A673 (cell line): ENCODE measurements around the gene PHB1. TPM values are rescaled to one million over a fixed set of nuclear protein-coding genes. Genes with fewer than 3 reads are reported as not detected.

ENCODE experiments used
- BruUV-seq: library from RNA; stranded (reverse); fragments of 400-500 nt; replicated peaks from 2 replicates; lab custom pipeline; 2021; lab: Mats Ljungman, UMichigan
- CTCF ChIA-PET: fragments of 300-600 bp; sonication (Branson Sonifier 250); formaldehyde crosslinking; loops from one replicate; lab custom pipeline; 2022; ENCODE audit warnings: antibody characterized with exemption; lab: Charles Lee
- POLR2A ChIA-PET: fragments of 300-600 bp; sonication (Branson Sonifier 250); formaldehyde crosslinking; loops from one replicate; lab custom pipeline; 2022; ENCODE audit warnings: antibody characterized with exemption; ENCODE audit not compliant: low non-redundant PET; lab: Charles Lee
- DNase-seq: peaks from one replicate; pipeline ENCODE4 v3.0.0-alpha.2; 2015; ENCODE audit warnings: low spot score
- H3K27ac ChIP-seq: fragments of 200-600 bp; sonication (generic); 2 replicates; pipeline ENCODE4 v1.5.1; 2016; ENCODE audit warnings: mixed run types, low read depth, mild to moderate bottlenecking, mixed read lengths, antibody characterized with exemption, low read length; ENCODE audit not compliant: poor library complexity, severe bottlenecking
- H3K27me3 ChIP-seq: fragments of 200-600 bp; sonication (generic); replicated peaks from 2 replicates; pipeline ENCODE4 v1.6.1; 2017; ENCODE audit warnings: mixed run types, low read depth, mild to moderate bottlenecking, mixed read lengths, antibody characterized with exemption, low read length; ENCODE audit not compliant: insufficient read depth, poor library complexity
- H3K36me3 ChIP-seq: fragments of 200-600 bp; sonication (generic); 2 replicates; pipeline ENCODE4 v1.6.1; 2016; ENCODE audit warnings: mixed run types, mild to moderate bottlenecking, mixed read lengths, antibody characterized with exemption, low read length; ENCODE audit not compliant: insufficient read depth, poor library complexity, severe bottlenecking
- H3K4me1 ChIP-seq: fragments of 200-600 bp; sonication (generic); 2 replicates; pipeline ENCODE4 v1.6.1; 2017; ENCODE audit warnings: mixed run types, mild to moderate bottlenecking, mixed read lengths, antibody characterized with exemption, low read length; ENCODE audit not compliant: insufficient read depth, poor library complexity, severe bottlenecking
- H3K4me3 ChIP-seq: fragments of 200-600 bp; sonication (generic); 2 replicates; pipeline ENCODE4 v1.5.1; 2016; ENCODE audit warnings: low read depth, mixed run types, mild to moderate bottlenecking, mixed read lengths, low read length; ENCODE audit not compliant: poor library complexity, severe bottlenecking
- H3K9me3 ChIP-seq: fragments of 200-600 bp; sonication (generic); 2 replicates; pipeline ENCODE4 v1.6.1; 2016; ENCODE audit warnings: mixed run types, low read depth, mild to moderate bottlenecking, mixed read lengths, antibody characterized with exemption, low read length; ENCODE audit not compliant: poor library complexity, severe bottlenecking
- CTCF ChIP-seq: fragments of 300-800, 200-600 bp; sonication (generic); conservative IDR thresholded peaks from 2 replicates; pipeline ENCODE4 v1.5.1; 2017; ENCODE audit warnings: low read depth, mild to moderate bottlenecking, antibody characterized with exemption, low read length, moderate library complexity, mixed read lengths
- EZH2 ChIP-seq: fragments of 200-600 bp; sonication (generic); IDR thresholded peaks from 2 replicates; pipeline ENCODE4 v1.6.1; 2017; ENCODE audit warnings: borderline replicate concordance, low read depth, mild to moderate bottlenecking, mixed read lengths, antibody characterized with exemption, low read length; ENCODE audit not compliant: poor library complexity, severe bottlenecking
- intact Hi-C: fragments of 100-400 bp; cut with micrococcal nuclease; formaldehyde crosslinking; loops from one replicate; pipeline ENCODE4 v1.10.0; 2022; ENCODE audit not compliant: unreplicated experiment
- total RNA-seq: library from RNA; stranded (reverse); gene quantifications from 2 replicates; pipeline ENCODE4 v1.2.3, GENCODE V29; 2021

The PHB1 gene
- total RNA-seq, 1 experiment from 2014 or later: 451 TPM

GRCh38 chr17:49361129-49361901, 53.4 kb downstream of the PHB1 start:
- intact Hi-C loops: no loop called here
- TF ChIP-seq CTCF: no peak
- no peak for TF ChIP-seq EZH2
- peaks cover 29% of the 10 kb centered on the region for H3K4me1 ChIP-seq
- no peaks in the 10 kb centered on the region for H3K27me3 ChIP-seq
- BruUV-seq: no TSS peak
- peak; percentile 50 for DNase-seq
- ChIA-PET POLR2A (no interaction called here), CTCF (interaction anchor here (0.6 to 0.7 kb wide), 2 partner anchors 9 to 346 kb away, joined by 3 read pairs; no protein-coding TSS in a partner anchor)
- peak overlapping the region; percentile 85 for H3K27ac ChIP-seq
- no peaks in the 10 kb centered on the region for H3K9me3 ChIP-seq
- no peaks in the 10 kb centered on the region for H3K36me3 ChIP-seq
- peak overlapping the region; percentile 89 for H3K4me3 ChIP-seq

GRCh38 chr17:49360796-49361128, 53.9 kb downstream of the PHB1 start:
- no TSS peak for BruUV-seq
- DNase-seq: no peak
- TF ChIP-seq EZH2 (no peak), CTCF (no peak)
- ChIA-PET POLR2A (no interaction called here), CTCF (no interaction called here)
- Histone ChIP-seq H3K36me3 (no peaks in the 10 kb centered on the region), H3K4me1 (peaks cover 29% of the 10 kb centered on the region), H3K9me3 (no peaks in the 10 kb centered on the region), H3K4me3 (peak overlapping the region; percentile 89), H3K27ac (peak overlapping the region; percentile 85), H3K27me3 (no peaks in the 10 kb centered on the region)
- intact Hi-C loops: no loop called here

- TSS peak; percentile 34 for BruUV-seq
- no peak overlapping the region for H3K27ac ChIP-seq
Measured at GRCh38 chr17:49359990-49360795, 54.5 kb downstream of the PHB1 start.

More at GRCh38 chr17:49359990-49360795, 54.5 kb downstream of the PHB1 start:
- H3K27me3 ChIP-seq: no peaks in the 10 kb centered on the region
- no peaks in the 10 kb centered on the region for H3K9me3 ChIP-seq
- ChIA-PET CTCF (no interaction called here), POLR2A (no interaction called here)
- H3K36me3 ChIP-seq: no peaks in the 10 kb centered on the region
- TF ChIP-seq EZH2: no peak
- no peak for TF ChIP-seq CTCF
- intact Hi-C loops: no loop called here
- H3K4me3 ChIP-seq: peak overlapping the region; percentile 89
- peaks cover 29% of the 10 kb centered on the region for H3K4me1 ChIP-seq
- no peak for DNase-seq
